ENCODE results near the gene C1orf35. TPM values are rescaled to one million over a fixed set of nuclear protein-coding genes. Genes with fewer than 3 reads are reported as not detected.

Gene C1orf35
- total and polyA plus RNA-seq, 2 experiments from 2014 or later, result 12.3 to 24.6 TPM

GRCh38 chr1:228149406-228150119 is 46.4 kb upstream of the C1orf35 start, which contains the start of gene GJC2:
GJC2 (plus strand) TSS chr1:228149930; CDS start chr1:228157759, 7,829 bp downstream.
- Histone ChIP-seq H3K79me2 (peaks cover 23% of the 10 kb centered on the region), H3K9me2 (replicated peaks; ENCODE audit: insufficient read depth) (no peaks in the 10 kb centered on the region), H3K4me3 (no peak within 1 kb of the TSS), H3K4me1 (ENCODE audit: insufficient read depth) (peaks cover 31% of the 10 kb centered on the region), H3K27ac (peak within 1 kb of the TSS; percentile 91), H3K36me3 (replicated peaks; ENCODE audit: insufficient read depth, low read depth) (no peaks in the 10 kb centered on the region), H3K27me3 (no peaks in the 10 kb centered on the region), H4K20me1 (ENCODE audit: insufficient read depth, poor library complexity, severe bottlenecking) (peaks cover 22% of the 10 kb centered on the region), H3K9me3 (ENCODE audit: low read depth) (no peaks in the 10 kb centered on the region), H2AFZ (no peak within 1 kb of the TSS), H3K4me2 (peak within 1 kb of the TSS; percentile 62)
- no peak for TF ChIP-seq EZH2phosphoT487 (IDR thresholded peaks at IDR 0.05; ENCODE audit: low read depth, severe bottlenecking, unreplicated experiment)
- no peak for TF ChIP-seq EZH2 (IDR thresholded peaks at IDR 0.05; ENCODE audit: borderline replicate concordance)
- no peak for TF ChIP-seq CTCF (IDR thresholded peaks at IDR 0.05; ENCODE audit: poor library complexity)
- WGBS (ENCODE audit: low lambda C conversion rate, missing lambda C conversion rate), result 53% methylated on average over 9 of the region's 17 CpGs
- DNase-seq (ENCODE audit: low spot score), result peak; percentile 43

DNA sequence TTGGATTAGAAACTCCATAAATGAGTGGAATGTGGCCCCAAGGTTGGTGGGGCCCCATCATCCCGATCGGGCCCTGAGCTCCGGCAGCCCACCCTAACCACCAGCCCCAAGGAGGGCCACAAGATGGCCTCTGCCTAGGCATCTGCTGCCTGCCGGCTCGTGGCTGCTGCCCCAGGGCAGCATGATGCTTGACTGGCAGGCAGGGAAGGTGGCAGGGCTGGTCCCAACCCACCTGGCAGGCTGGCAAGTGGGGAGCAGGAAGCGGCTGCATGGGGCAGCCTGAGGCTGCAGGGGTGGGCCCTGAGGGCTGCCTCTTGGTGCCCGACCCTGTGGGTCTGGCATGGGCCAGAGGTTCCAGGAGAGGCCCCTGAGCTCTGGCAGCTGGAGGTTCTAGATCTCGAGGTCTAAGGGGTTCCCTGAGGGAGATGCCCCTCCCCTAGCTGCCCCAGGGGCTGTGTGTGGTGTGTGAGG is 45.8 kb upstream of the C1orf35 start:
- no peaks in the 10 kb centered on the region for H3K9me2 ChIP-seq (replicated peaks; ENCODE audit: insufficient read depth)
- H3K27me3 ChIP-seq, result no peaks in the 10 kb centered on the region
- H3K27ac ChIP-seq, result peak overlapping the region; percentile 91
- TF ChIP-seq CTCF (IDR thresholded peaks at IDR 0.05; ENCODE audit: poor library complexity) (no peak), EZH2phosphoT487 (IDR thresholded peaks at IDR 0.05; ENCODE audit: low read depth, severe bottlenecking, unreplicated experiment) (no peak)
- peak; percentile 2 for DNase-seq (ENCODE audit: low spot score)
- peak overlapping the region; percentile 62 for H3K4me2 ChIP-seq
- peaks cover 28% of the 10 kb centered on the region for H4K20me1 ChIP-seq (ENCODE audit: insufficient read depth, poor library complexity, severe bottlenecking)
- no peak overlapping the region for H2AFZ ChIP-seq
- no peak overlapping the region for H3K4me3 ChIP-seq
- H3K4me1 ChIP-seq (ENCODE audit: insufficient read depth), result peaks cover 35% of the 10 kb centered on the region
- no peaks in the 10 kb centered on the region for H3K9me3 ChIP-seq (ENCODE audit: low read depth)
- 81% methylated on average over 8 of the region's 8 CpGs for WGBS (ENCODE audit: low lambda C conversion rate, missing lambda C conversion rate)
- no peaks in the 10 kb centered on the region for H3K36me3 ChIP-seq (replicated peaks; ENCODE audit: insufficient read depth, low read depth)
- peaks cover 29% of the 10 kb centered on the region for H3K79me2 ChIP-seq

DNA sequence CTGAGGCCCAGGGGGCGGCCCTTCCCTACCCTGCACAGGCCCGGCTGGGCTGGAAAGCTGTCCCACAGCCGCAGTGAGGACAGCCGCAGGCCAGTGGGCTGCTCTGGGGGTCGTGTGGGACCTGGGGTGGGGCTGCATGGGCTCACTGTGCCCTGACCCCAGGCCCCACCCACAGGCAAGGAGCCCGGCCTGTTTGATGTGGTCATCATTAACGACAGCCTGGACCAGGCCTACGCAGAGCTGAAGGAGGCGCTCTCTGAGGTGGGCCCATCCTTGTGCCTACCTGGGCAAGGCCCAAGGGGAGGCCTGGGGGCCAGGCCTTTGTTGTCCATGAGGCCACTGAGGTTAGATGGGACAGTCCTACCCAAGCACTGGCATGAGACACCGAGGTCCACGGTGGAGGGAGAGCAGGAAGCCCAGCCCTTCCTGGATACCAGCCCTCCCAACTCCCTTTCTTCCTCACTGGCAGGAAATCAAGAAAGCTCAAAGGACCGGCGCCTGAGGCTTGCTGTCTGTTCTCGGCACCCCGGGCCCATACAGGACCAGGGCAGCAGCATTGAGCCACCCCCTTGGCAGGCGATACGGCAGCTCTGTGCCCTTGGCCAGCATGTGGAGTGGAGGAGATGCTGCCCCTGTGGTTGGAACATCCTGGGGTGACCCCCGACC is 45.2 kb upstream of the C1orf35 start:
- H3K79me2 ChIP-seq, result peaks cover 35% of the 10 kb centered on the region
- H3K27ac ChIP-seq, result no peak overlapping the region
- H3K4me1 ChIP-seq (ENCODE audit: insufficient read depth), result peaks cover 35% of the 10 kb centered on the region
- 90% methylated on average over 17 of the region's 18 CpGs for WGBS (ENCODE audit: low lambda C conversion rate, missing lambda C conversion rate)
- H3K9me2 ChIP-seq (replicated peaks; ENCODE audit: insufficient read depth), result no peaks in the 10 kb centered on the region
- H3K27me3 ChIP-seq, result no peaks in the 10 kb centered on the region
- peak; percentile 7 for DNase-seq (ENCODE audit: low spot score)
- no peaks in the 10 kb centered on the region for H3K36me3 ChIP-seq (replicated peaks; ENCODE audit: insufficient read depth, low read depth)
- H3K4me3 ChIP-seq, result no peak overlapping the region
- TF ChIP-seq EZH2phosphoT487 (IDR thresholded peaks at IDR 0.05; ENCODE audit: low read depth, severe bottlenecking, unreplicated experiment) (no peak), EZH2 (IDR thresholded peaks at IDR 0.05; ENCODE audit: borderline replicate concordance) (no peak), CTCF (IDR thresholded peaks at IDR 0.05; ENCODE audit: poor library complexity) (no peak)
- no peak overlapping the region for H3K4me2 ChIP-seq
- H4K20me1 ChIP-seq (ENCODE audit: insufficient read depth, poor library complexity, severe bottlenecking), result peaks cover 35% of the 10 kb centered on the region
- H3K9me3 ChIP-seq (ENCODE audit: low read depth), result no peaks in the 10 kb centered on the region
- no peak overlapping the region for H2AFZ ChIP-seq

All from hepatocyte (in vitro differentiated cells).